NCI-H1417 (cell line): ENCODE measurements around the gene OR51S1.
"Not testable (repeated sequence)": the region's sequence is repeated elsewhere in the genome, so short reads cannot be mapped to it uniquely, and the experiment has no call there.

Source experiments
- DNase-seq, 3 experiments: peaks; one replicate each; lab custom pipeline; 2025; lab: John Stamatoyannopoulos, UW

The OR51S1 gene

DNA sequence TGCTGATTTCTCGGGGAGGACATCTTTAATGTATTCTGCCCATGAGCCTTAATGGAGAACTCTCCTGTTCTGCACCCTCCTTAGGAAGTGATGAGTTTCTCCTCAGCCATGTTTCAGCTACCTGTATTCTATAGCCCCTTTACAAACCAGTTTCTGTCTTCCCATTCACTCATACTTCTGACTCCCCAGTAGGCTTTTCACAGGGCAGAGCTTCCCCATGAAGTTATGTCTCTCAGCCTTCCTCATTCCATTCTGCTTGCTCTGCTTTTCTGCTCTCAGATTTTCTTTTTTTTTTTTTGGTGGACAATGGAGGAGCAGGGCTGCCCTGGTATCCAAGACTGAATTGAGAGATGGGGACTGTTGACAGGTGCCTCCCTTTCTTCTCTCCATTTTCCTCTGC is 40.5 kb downstream of the OR51S1 start:
- no peak for DNase-seq

DNA sequence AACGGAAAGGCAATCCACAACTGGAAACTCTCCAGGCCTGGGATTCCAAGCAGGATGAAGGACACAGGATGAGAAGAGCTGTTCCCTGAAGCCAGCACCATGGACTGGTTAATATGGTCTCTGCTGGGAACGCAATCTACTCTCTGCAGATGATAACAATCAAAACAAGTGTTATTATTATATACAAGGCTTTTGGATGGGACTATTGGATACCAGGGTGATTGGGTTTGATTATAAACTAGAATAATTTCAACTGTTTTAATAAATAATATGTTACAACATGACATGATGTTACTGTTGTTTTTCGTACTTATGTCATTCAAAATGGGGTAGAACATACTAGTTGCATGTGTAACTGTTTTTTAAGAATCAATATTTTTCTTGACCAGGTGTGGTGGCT is 44.7 kb downstream of the OR51S1 start, which contains the start of gene OR52R1:
Gene OR52R1, minus strand, starts transcription at position 101 of the 400 bp plus-strand sequence. Its CDS starts 0 bp downstream, at position 101.
- DNase-seq = no peak

DNA sequence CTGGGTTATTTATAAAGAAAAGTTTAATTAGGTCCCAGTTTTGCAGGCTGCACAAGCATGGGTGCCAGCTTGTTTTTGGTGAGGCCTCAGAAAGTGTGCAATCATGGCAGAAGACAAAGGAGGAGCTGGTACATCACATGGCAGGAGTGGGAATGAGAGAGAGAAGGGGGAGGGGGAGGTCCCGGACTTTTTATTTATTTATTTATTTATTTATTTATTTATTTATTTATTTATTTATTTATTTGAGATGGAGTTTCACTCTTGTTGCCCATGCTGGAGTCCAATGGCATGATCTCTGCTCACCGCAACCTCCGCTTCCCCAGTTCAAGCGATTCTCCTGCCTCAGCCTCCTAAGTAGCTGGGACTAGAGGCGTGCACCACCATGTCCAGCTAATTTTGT is 47.7 kb downstream of the OR51S1 start:
- DNase-seq = not testable (repeated sequence)

DNA sequence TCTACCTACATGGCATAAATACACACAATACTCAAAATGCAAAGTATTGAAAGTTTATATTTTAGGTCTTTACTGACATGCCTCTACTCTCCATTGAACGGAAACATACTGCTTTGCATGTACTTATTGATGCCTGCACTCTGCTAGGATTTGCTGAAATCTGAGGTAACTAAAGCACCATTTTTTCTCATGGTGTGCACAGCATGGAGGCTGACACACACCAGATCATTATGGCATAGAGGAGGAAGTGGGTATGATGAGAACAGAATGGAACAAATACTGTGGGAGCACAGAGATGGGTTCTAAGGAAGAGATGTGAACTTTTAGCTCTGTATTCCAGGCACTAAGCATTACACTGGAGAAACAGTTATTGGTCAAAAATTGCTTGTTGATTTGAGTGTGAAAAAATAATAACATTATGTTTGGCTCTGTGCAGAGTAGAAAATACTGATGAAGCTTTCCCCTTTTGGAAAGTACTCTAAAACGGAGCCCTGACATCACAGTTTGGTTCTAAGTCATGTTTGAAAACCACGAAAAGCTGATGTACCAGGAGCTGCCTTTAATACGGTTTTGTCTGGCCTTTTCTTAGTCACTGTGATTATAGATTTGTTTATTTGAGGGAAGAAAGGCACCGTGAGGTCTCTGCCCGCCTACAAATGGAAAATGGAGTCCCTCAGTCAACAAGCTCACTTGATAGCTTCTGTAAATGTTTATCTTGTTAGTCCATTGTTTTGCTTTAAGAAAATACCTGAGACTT is 50.4 kb downstream of the OR51S1 start:
- DNase-seq = no peak
